HepG2 (cell line): Measurements from ENCODE around the gene TBCCD1. TPM values are rescaled to one million over a fixed set of nuclear protein-coding genes. Genes with fewer than 3 reads are reported as not detected.
A peak's percentile ranks its signal among the peaks of the same experiment; 100 is the strongest.

Experiments
- ETV5 ChIP-seq: IDR thresholded peaks from 2 replicates; pipeline ENCODE4 v1.6.1; 2018; ENCODE audit warnings: missing biosample characterization, missing genetic modification reagents, inconsistent platforms, borderline replicate concordance
- IRX3 ChIP-seq: sonication (generic); formaldehyde crosslinking; IDR thresholded peaks from 2 replicates; pipeline ENCODE4 v1.8.1; 2023; ENCODE audit warnings: mild to moderate bottlenecking, low read depth, missing genetic modification reagents, borderline replicate concordance
- MED1 ChIP-seq: sonication (generic); formaldehyde crosslinking; IDR thresholded peaks from 2 replicates; pipeline ENCODE4 v1.4.0; 2020; ENCODE audit warnings: missing genetic modification reagents
- MED8 ChIP-seq: sonication (generic); formaldehyde crosslinking; IDR thresholded peaks from 2 replicates; pipeline ENCODE4 v1.8.1; 2023; ENCODE audit warnings: mild to moderate bottlenecking, missing genetic modification reagents; ENCODE audit not compliant: insufficient replicate concordance
- MXD3 ChIP-seq: IDR thresholded peaks from 2 replicates; pipeline ENCODE4 v1.6.1; 2016; ENCODE audit warnings: mild to moderate bottlenecking, missing biosample characterization, missing genetic modification reagents
- RBM39 ChIP-seq: fragments of 200-400 bp; formaldehyde crosslinking; IDR thresholded peaks from one replicate; pipeline ENCODE4 v1.6.1; 2018; ENCODE audit warnings: antibody characterized with exemption, mild to moderate bottlenecking, low read depth, low read length; ENCODE audit not compliant: poor library complexity, severe bottlenecking
- REXO4 ChIP-seq: sonication (generic); formaldehyde crosslinking; IDR thresholded peaks from 2 replicates; pipeline ENCODE4 v1.8.0; 2022; ENCODE audit warnings: missing genetic modification reagents, mild to moderate bottlenecking, borderline replicate concordance
- RFXANK ChIP-seq: IDR thresholded peaks from 2 replicates; pipeline ENCODE4 v1.6.1; 2016
- STAG1 ChIP-seq: sonication (generic); formaldehyde crosslinking; IDR thresholded peaks from 2 replicates; pipeline ENCODE4 v1.4.0; 2020; ENCODE audit warnings: missing genetic modification reagents
- TEF ChIP-seq: sonication (generic); formaldehyde crosslinking; IDR thresholded peaks from 2 replicates; pipeline ENCODE4 v1.5.0; 2020; ENCODE audit warnings: missing genetic modification reagents
- THAP11 ChIP-seq: IDR thresholded peaks from 2 replicates; pipeline ENCODE4 v1.6.1; 2016; ENCODE audit warnings: missing biosample characterization, missing genetic modification reagents
- UBTF ChIP-seq: sonication (generic); formaldehyde crosslinking; IDR thresholded peaks from 2 replicates; pipeline ENCODE4 v1.4.0; 2020; ENCODE audit warnings: mild to moderate bottlenecking, missing genetic modification reagents
- ZBTB21 ChIP-seq: sonication (generic); formaldehyde crosslinking; IDR thresholded peaks from 2 replicates; pipeline ENCODE4 v1.4.0; 2020; ENCODE audit warnings: missing genetic modification reagents
- ZBTB38 ChIP-seq: sonication (generic); formaldehyde crosslinking; IDR thresholded peaks from 2 replicates; pipeline ENCODE4 v1.5.1; 2020; ENCODE audit warnings: mild to moderate bottlenecking, missing genetic modification reagents
- ZNF232 ChIP-seq: sonication (generic); formaldehyde crosslinking; IDR thresholded peaks from 2 replicates; pipeline ENCODE4 v1.4.0; 2020; ENCODE audit warnings: missing genetic modification reagents, borderline replicate concordance
- ZNF331 ChIP-seq: sonication (generic); formaldehyde crosslinking; IDR thresholded peaks from 2 replicates; pipeline ENCODE4 v1.4.0; 2020; ENCODE audit warnings: missing genetic modification reagents
- ZNF530 ChIP-seq: sonication (generic); formaldehyde crosslinking; IDR thresholded peaks from 2 replicates; pipeline ENCODE4 v1.5.0; 2020; ENCODE audit warnings: low read depth, mild to moderate bottlenecking, missing genetic modification reagents
- ZNF569 ChIP-seq: sonication (generic); formaldehyde crosslinking; IDR thresholded peaks from 2 replicates; pipeline ENCODE4 v1.5.0; 2020; ENCODE audit warnings: mild to moderate bottlenecking, missing genetic modification reagents, moderate library complexity, borderline replicate concordance
- ZNF614 ChIP-seq: IDR thresholded peaks from 2 replicates; pipeline ENCODE4 v1.6.1; 2018; ENCODE audit warnings: missing biosample characterization, missing genetic modification reagents, inconsistent platforms, borderline replicate concordance
- ZNF670 ChIP-seq: sonication (generic); formaldehyde crosslinking; IDR thresholded peaks from 2 replicates; pipeline ENCODE4 v1.8.0; 2022; ENCODE audit warnings: mild to moderate bottlenecking, missing genetic modification reagents, borderline replicate concordance
- polyA plus RNA-seq, 8 experiments: library from polyadenylated mRNA; depleted of rRNA in 3 of 8; stranded (reverse) in 7 of 8; unstranded in 1 of 8; fragments of >200 nt; fragmentation: Illumina TruSeq in 4 of 8; extraction: Trizol in 4 of 8; gene quantifications; 2 replicates each; pipeline versions ENCODE4 v1.2.1 to v1.2.3, GENCODE V29; 2011 to 2016; ENCODE audit warnings: low read depth in 4 of 8, missing spikeins in 1 of 8, mixed read lengths in 1 of 8; ENCODE audit not compliant: insufficient read depth in 1 of 8
- total RNA-seq, 5 experiments: library from RNA; depleted of rRNA; stranded (reverse); fragments of >200 nt; fragmentation: Illumina TruSeq; extraction: Trizol; gene quantifications; 2 replicates each; pipeline ENCODE4 v1.2.3, GENCODE V29; 2016; ENCODE audit warnings: low read depth in 1 of 5
- TF ChIP-seq, protein P1 (sequence below): sonication (generic); formaldehyde crosslinking; IDR thresholded peaks from 2 replicates; pipeline ENCODE4 v1.9.0; 2021; ENCODE audit warnings: missing genetic modification reagents, mild to moderate bottlenecking, borderline replicate concordance
- TF ChIP-seq, protein P2 (sequence below): sonication (generic); formaldehyde crosslinking; IDR thresholded peaks from 2 replicates; pipeline ENCODE4 v1.4.0; 2020; ENCODE audit warnings: missing genetic modification reagents, borderline replicate concordance

Gene TBCCD1
- total and polyA plus RNA-seq, 2 of the 13 experiments (the other 11 are each of a cell fraction or from before 2014, with no cell fraction given), result 13.6 to 16.2 TPM

GRCh38 chr3:186612721-186613636, 45.8 kb upstream of the TBCCD1 start, which contains the start of gene AHSG (continued):
- no peak for TF ChIP-seq RBM39
- peak; percentile 79; the same call in 1 of the 2 replicates for TF ChIP-seq ZNF331 (CRISPR knock-in tag)
- peak; percentile 99 for TF ChIP-seq ETV5 (CRISPR knock-in tag)
- TF ChIP-seq, protein P1, sequence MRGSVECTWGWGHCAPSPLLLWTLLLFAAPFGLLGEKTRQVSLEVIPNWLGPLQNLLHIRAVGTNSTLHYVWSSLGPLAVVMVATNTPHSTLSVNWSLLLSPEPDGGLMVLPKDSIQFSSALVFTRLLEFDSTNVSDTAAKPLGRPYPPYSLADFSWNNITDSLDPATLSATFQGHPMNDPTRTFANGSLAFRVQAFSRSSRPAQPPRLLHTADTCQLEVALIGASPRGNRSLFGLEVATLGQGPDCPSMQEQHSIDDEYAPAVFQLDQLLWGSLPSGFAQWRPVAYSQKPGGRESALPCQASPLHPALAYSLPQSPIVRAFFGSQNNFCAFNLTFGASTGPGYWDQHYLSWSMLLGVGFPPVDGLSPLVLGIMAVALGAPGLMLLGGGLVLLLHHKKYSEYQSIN, result no peak
- TF ChIP-seq TEF, result peak; percentile 89
- TF ChIP-seq MED1 (CRISPR knock-in tag), result peak; percentile 99
- peak; percentile 65 for TF ChIP-seq THAP11
- no peak for TF ChIP-seq ZBTB21 (CRISPR knock-in tag)
- peak; percentile 14 for TF ChIP-seq STAG1 (CRISPR knock-in tag)
- peak; percentile 65 for TF ChIP-seq IRX3 (CRISPR knock-in tag)
- TF ChIP-seq ZBTB38, result peak; percentile 82
- TF ChIP-seq ZNF530 (CRISPR knock-in tag), result 0 out of 2 replicates have a peak, but pooled peaks have one; percentile 52
- peak; percentile 76 for TF ChIP-seq UBTF (CRISPR knock-in tag)
- TF ChIP-seq ZNF670, result peak; percentile 99
- TF ChIP-seq MXD3 (CRISPR knock-in tag), result no peak; the same call in 1 of the 2 replicates
- peak; percentile 26; the same call in 1 of the 2 replicates for TF ChIP-seq ZNF614 (CRISPR knock-in tag)
- peak; percentile 87 for TF ChIP-seq ZNF232 (CRISPR knock-in tag)
- peak; percentile 100 for TF ChIP-seq MED8 (CRISPR knock-in tag)
- TF ChIP-seq REXO4 (CRISPR knock-in tag), result no peak
- TF ChIP-seq RFXANK (CRISPR knock-in tag), result no peak
- no peak for TF ChIP-seq ZNF569 (CRISPR knock-in tag)
- TF ChIP-seq, protein P2, sequence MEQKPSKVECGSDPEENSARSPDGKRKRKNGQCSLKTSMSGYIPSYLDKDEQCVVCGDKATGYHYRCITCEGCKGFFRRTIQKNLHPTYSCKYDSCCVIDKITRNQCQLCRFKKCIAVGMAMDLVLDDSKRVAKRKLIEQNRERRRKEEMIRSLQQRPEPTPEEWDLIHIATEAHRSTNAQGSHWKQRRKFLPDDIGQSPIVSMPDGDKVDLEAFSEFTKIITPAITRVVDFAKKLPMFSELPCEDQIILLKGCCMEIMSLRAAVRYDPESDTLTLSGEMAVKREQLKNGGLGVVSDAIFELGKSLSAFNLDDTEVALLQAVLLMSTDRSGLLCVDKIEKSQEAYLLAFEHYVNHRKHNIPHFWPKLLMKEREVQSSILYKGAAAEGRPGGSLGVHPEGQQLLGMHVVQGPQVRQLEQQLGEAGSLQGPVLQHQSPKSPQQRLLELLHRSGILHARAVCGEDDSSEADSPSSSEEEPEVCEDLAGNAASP (CRISPR knock-in tag), result peak; percentile 90
